HCT116 (cell line): ENCODE results near the gene BZW2. TPM values are rescaled to one million over a fixed set of nuclear protein-coding genes. Genes with fewer than 3 reads are reported as not detected.

Source experiments
- ATAC-seq: fragments of 200-7000 bp; cut with Tn5 transposase; 2 replicates; pipeline ENCODE4 v1.9.1; 2020; ENCODE audit warnings: mild to moderate bottlenecking, moderate library complexity
- BruUV-seq: library from RNA; stranded (reverse); fragments of 400-500 nt; replicated peaks from 2 replicates; lab custom pipeline; 2021; lab: Mats Ljungman, UMichigan
- CTCF ChIA-PET: fragments of 300-600 bp; sonication (Branson Sonifier 250); formaldehyde crosslinking; loops from one replicate; lab custom pipeline; 2021; ENCODE audit warnings: antibody characterized with exemption; lab: Charles Lee
- POLR2A ChIA-PET: fragments of 300-600, 350-600 bp; sonication (Branson Sonifier 250); formaldehyde crosslinking; loops from one replicate; lab custom pipeline; 2021; ENCODE audit warnings: antibody characterized with exemption; lab: Charles Lee
- RAD21 ChIA-PET, 2 experiments: fragments of 300-600 bp; sonication (Branson Sonifier 250); formaldehyde crosslinking; loops; one replicate each; lab custom pipeline; 2023; ENCODE audit warnings: low total read pairs in 2 of 2; ENCODE audit not compliant: uncharacterized antibody in 2 of 2, unreplicated experiment in 2 of 2, low non-redundant PET in 1 of 2; lab: Charles Lee
- DNase-seq: peaks from one replicate; pipeline ENCODE4 v3.0.0-alpha.2; 2010; ENCODE audit warnings: low read depth, low spot score
- H2AFZ ChIP-seq: fragments of 200-600 bp; shearing (Covaris generic), sonication (generic); 2 replicates; pipeline ENCODE4 v1.6.1; 2017; ENCODE audit warnings: low read depth, mixed run types, mixed read lengths, antibody characterized with exemption, low read length; ENCODE audit not compliant: poor library complexity, severe bottlenecking
- H3K27ac ChIP-seq: 2 replicates; pipeline ENCODE4 v1.5.1; 2012; ENCODE audit warnings: low read depth, low read length
- H3K27me3 ChIP-seq: fragments of 200-600 bp; sonication (generic); 2 replicates; pipeline ENCODE4 v1.6.1; 2016; ENCODE audit warnings: mixed run types, low read length, mixed read lengths; ENCODE audit not compliant: insufficient read depth
- H3K36me3 ChIP-seq, 2 experiments: fragments of 200-500 bp in 1 of 2; fragments of 200-600 bp in 1 of 2; sonication (Bioruptor generic) in 1 of 2; sonication (generic) in 1 of 2; 2 replicates each; pipeline versions ENCODE4 v1.5.1 to v1.6.1; 2014 to 2016; ENCODE audit warnings: low read length in 2 of 2, inconsistent platforms in 1 of 2, mixed read lengths in 1 of 2, mixed run types in 1 of 2; ENCODE audit not compliant: insufficient read depth in 2 of 2, control insufficient read depth in 1 of 2
- H3K4me1 ChIP-seq, 2 experiments: fragments of 200-600 bp in 1 of 2; sonication (generic) in 1 of 2; 2 replicates each; pipeline versions ENCODE4 v1.5.1 to v1.6.1; 2012 to 2017; ENCODE audit warnings: low read length in 2 of 2, inconsistent platforms in 1 of 2, mild to moderate bottlenecking in 1 of 2, mixed read lengths in 1 of 2, mixed run types in 1 of 2, moderate library complexity in 1 of 2; ENCODE audit not compliant: insufficient read depth in 2 of 2, control insufficient read depth in 1 of 2
- H3K4me2 ChIP-seq: fragments of 200-600 bp; sonication (generic); 2 replicates; pipeline ENCODE4 v1.6.1; 2017; ENCODE audit warnings: mixed run types, low read length, mixed read lengths
- H3K4me3 ChIP-seq, 2 experiments: fragments of 200-600 bp in 1 of 2; sonication (generic) in 1 of 2; replicated peaks in 1 of 2; 2 replicates each; pipeline ENCODE4 v1.5.1; 2011 to 2016; ENCODE audit warnings: low read length in 2 of 2, control low read depth in 1 of 2, low read depth in 1 of 2, mild to moderate bottlenecking in 1 of 2, mixed read lengths in 1 of 2, mixed run types in 1 of 2
- H3K79me2 ChIP-seq: fragments of 200-600 bp; sonication (generic); 2 replicates; pipeline ENCODE4 v1.6.1; 2017; ENCODE audit warnings: mild to moderate bottlenecking, mixed run types, low read length, moderate library complexity, mixed read lengths; ENCODE audit not compliant: insufficient read depth
- H3K9ac ChIP-seq: fragments of 200-600 bp; sonication (generic); 2 replicates; pipeline ENCODE4 v1.6.1; 2016; ENCODE audit warnings: low read length, mixed read lengths
- H3K9me2 ChIP-seq: fragments of 200-600 bp; sonication (generic), shearing (Covaris generic); 2 replicates; pipeline ENCODE4 v1.6.1; 2017; ENCODE audit warnings: mixed run types, mild to moderate bottlenecking, moderate library complexity; ENCODE audit not compliant: insufficient read depth
- H3K9me3 ChIP-seq, 2 experiments: fragments of 200-500 bp in 1 of 2; fragments of 200-600 bp in 1 of 2; sonication (Bioruptor generic) in 1 of 2; sonication (generic) in 1 of 2; 2 replicates each; pipeline ENCODE4 v1.6.1; 2014 to 2017; ENCODE audit warnings: low read length in 2 of 2, mixed read lengths in 2 of 2, inconsistent platforms in 1 of 2, low read depth in 1 of 2, mild to moderate bottlenecking in 1 of 2, mixed run types in 1 of 2, moderate library complexity in 1 of 2; ENCODE audit not compliant: control insufficient read depth in 1 of 2, insufficient read depth in 1 of 2
- H4K20me1 ChIP-seq: fragments of 200-600 bp; sonication (generic), shearing (Covaris generic); 2 replicates; pipeline ENCODE4 v1.6.1; 2017; ENCODE audit warnings: mixed run types, mild to moderate bottlenecking, moderate library complexity; ENCODE audit not compliant: insufficient read depth
- CEBPB ChIP-seq: IDR thresholded peaks from 2 replicates; pipeline ENCODE4 v1.6.1; 2012; ENCODE audit warnings: low read depth
- CTCF ChIP-seq, 3 experiments: fragments of 200-600 bp in 1 of 3; sonication (generic) in 1 of 3; IDR thresholded peaks in 2 of 3; conservative IDR thresholded peaks in 1 of 3; 2 replicates each; pipeline ENCODE4 v1.5.1; 2012 to 2017; ENCODE audit warnings: low read depth in 2 of 3, low read length in 2 of 3, antibody characterized with exemption in 1 of 3, borderline replicate concordance in 1 of 3, control low read depth in 1 of 3, mild to moderate bottlenecking in 1 of 3, mixed read lengths in 1 of 3, mixed run types in 1 of 3, moderate library complexity in 1 of 3; ENCODE audit not compliant: insufficient read depth in 1 of 3
- EGR1 ChIP-seq: IDR thresholded peaks from 2 replicates; pipeline ENCODE4 v1.6.1; 2012; ENCODE audit warnings: low read depth
- ELF1 ChIP-seq: IDR thresholded peaks from 2 replicates; pipeline ENCODE4 v1.6.1; 2012; ENCODE audit warnings: low read depth, borderline replicate concordance
- EZH2 ChIP-seq: fragments of 200-600 bp; sonication (generic); IDR thresholded peaks from 2 replicates; pipeline ENCODE4 v1.6.1; 2017; ENCODE audit warnings: antibody characterized with exemption, mixed run types
- EZH2phosphoT487 ChIP-seq: fragments of 200-600 bp; IDR thresholded peaks from 2 replicates; pipeline ENCODE4 v1.6.1; 2018; ENCODE audit warnings: antibody characterized with exemption, borderline replicate concordance
- JUND ChIP-seq: IDR thresholded peaks from 2 replicates; pipeline ENCODE4 v1.6.1; 2012
- POLR2A ChIP-seq: IDR thresholded peaks from 2 replicates; pipeline ENCODE4 v1.7.0; 2011; ENCODE audit warnings: borderline replicate concordance; ENCODE audit not compliant: insufficient read depth, insufficient read length; ENCODE audit errors: extremely low read depth
- POLR2AphosphoS5 ChIP-seq: IDR thresholded peaks from 2 replicates; pipeline ENCODE4 v1.6.1; 2011; ENCODE audit warnings: mild to moderate bottlenecking, low read depth, low read length, moderate library complexity
- REST ChIP-seq: IDR thresholded peaks from 2 replicates; pipeline ENCODE4 v1.6.1; 2012; ENCODE audit warnings: low read depth
- SIN3A ChIP-seq: IDR thresholded peaks from 2 replicates; pipeline ENCODE4 v1.6.1; 2012; ENCODE audit warnings: low read depth
- SRF ChIP-seq: IDR thresholded peaks from 2 replicates; pipeline ENCODE4 v1.6.1; 2012; ENCODE audit warnings: low read depth
- ZFX ChIP-seq: fragments of 450-650 bp; IDR thresholded peaks from 2 replicates; pipeline ENCODE4 v1.6.1; 2017
- intact Hi-C: fragments of 100-400 bp; cut with micrococcal nuclease; formaldehyde crosslinking; loops from 2 replicates; pipeline ENCODE4 v1.10.0; 2022
- total RNA-seq: library from RNA; stranded (reverse); gene quantifications from one replicate; pipeline ENCODE4 v1.2.1, GENCODE V29; 2021; ENCODE audit not compliant: unreplicated experiment
- TF ChIP-seq, protein P1 (sequence below): IDR thresholded peaks from 2 replicates; pipeline ENCODE4 v1.6.1; 2011; ENCODE audit warnings: mild to moderate bottlenecking, low read length, moderate library complexity; ENCODE audit not compliant: insufficient replicate concordance; ENCODE audit errors: extremely low read depth
- TF ChIP-seq, protein P2 (sequence below): IDR thresholded peaks from 2 replicates; pipeline ENCODE4 v1.6.1; 2012

BZW2 gene
- total RNA-seq, 1 experiment from 2014 or later, result 119 TPM

DNA sequence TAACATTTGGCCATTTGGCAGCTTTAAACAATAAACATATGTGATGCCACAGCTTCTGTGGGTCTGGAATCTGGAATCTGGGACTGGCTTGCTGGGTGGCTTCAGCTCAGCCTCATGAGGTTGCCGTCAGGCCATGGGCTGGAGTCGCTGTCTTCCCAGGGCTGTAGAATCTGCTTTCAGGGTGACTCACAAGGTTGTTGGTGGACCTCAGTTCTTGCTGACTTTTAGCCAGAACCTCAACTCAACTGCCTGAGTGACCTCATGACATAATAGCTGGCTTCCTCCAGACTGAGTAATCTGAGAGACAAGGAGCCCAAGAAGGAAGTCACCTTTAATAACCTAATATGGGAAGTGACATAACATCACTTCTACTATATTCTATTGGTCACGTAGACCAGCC, 63.0 kb downstream of the BZW2 start:
- H3K27ac ChIP-seq, result no peak overlapping the region

More for the DNA sequence above, 63.0 kb downstream of the BZW2 start:
- Histone ChIP-seq H3K27me3 (no peaks in the 10 kb centered on the region), H4K20me1 (no peaks in the 10 kb centered on the region; the same call in 1 of the 2 replicates), H3K79me2 (no peaks in the 10 kb centered on the region), H3K4me1 (no peaks in the 10 kb centered on the region), H3K9ac (no peak overlapping the region), H3K4me2 (no peak overlapping the region), H2AFZ (no peak overlapping the region), H3K9me3 (no peaks in the 10 kb centered on the region), H3K4me3 (no peak overlapping the region), H3K36me3 (peaks cover 9 to 13% of the 10 kb centered on the region in 2 experiments), H3K9me2 (no peaks in the 10 kb centered on the region)
- RAD21 ChIA-PET, result no interaction called here
- DNase-seq, result no peak
- no TSS peak for BruUV-seq
- intact Hi-C loops, result no loop called here
- TF ChIP-seq CTCF (IDR thresholded peaks at IDR 0.05 in 2 of 3, conservative IDR thresholded peaks at IDR 0.05 in 1 of 3; ENCODE audit: borderline replicate concordance in 1 of 3, insufficient read depth in 1 of 3, low read depth in 2 of 3, low read length in 2 of 3) (no peak), ELF1 (no peak), CEBPB (no peak), ZFX (no peak), EGR1 (no peak), POLR2AphosphoS5 (no peak), POLR2A (no peak), EZH2phosphoT487 (no peak), EZH2 (no peak), SRF (no peak), REST (no peak), JUND (no peak), SIN3A (no peak)
- TF ChIP-seq, protein P1, sequence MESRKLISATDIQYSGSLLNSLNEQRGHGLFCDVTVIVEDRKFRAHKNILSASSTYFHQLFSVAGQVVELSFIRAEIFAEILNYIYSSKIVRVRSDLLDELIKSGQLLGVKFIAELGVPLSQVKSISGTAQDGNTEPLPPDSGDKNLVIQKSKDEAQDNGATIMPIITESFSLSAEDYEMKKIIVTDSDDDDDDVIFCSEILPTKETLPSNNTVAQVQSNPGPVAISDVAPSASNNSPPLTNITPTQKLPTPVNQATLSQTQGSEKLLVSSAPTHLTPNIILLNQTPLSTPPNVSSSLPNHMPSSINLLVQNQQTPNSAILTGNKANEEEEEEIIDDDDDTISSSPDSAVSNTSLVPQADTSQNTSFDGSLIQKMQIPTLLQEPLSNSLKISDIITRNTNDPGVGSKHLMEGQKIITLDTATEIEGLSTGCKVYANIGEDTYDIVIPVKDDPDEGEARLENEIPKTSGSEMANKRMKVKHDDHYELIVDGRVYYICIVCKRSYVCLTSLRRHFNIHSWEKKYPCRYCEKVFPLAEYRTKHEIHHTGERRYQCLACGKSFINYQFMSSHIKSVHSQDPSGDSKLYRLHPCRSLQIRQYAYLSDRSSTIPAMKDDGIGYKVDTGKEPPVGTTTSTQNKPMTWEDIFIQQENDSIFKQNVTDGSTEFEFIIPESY, result no peak
- TF ChIP-seq, protein P2, sequence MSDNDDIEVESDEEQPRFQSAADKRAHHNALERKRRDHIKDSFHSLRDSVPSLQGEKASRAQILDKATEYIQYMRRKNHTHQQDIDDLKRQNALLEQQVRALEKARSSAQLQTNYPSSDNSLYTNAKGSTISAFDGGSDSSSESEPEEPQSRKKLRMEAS, result no peak
- POLR2A ChIA-PET, result no interaction called here
- CTCF ChIA-PET, result no interaction called here
- ATAC-seq, result peak; percentile 32
